LNCAP (cell line): ENCODE measurements around the gene PCSK5.

Experiments used
- CTCF ChIP-seq: fragments of 450-650 bp; IDR thresholded peaks from 2 replicates; pipeline ENCODE4 v1.5.1; 2017; ENCODE audit warnings: mild to moderate bottlenecking

PCSK5 gene

GRCh38 chr9:76302947-76303550 lies 412.6 kb downstream of the PCSK5 start:
- peak; percentile 54 for TF ChIP-seq CTCF

- TF ChIP-seq CTCF, result peak; percentile 31; the same call in 1 of the 2 replicates
Measured at GRCh38 chr9:76307047-76307446, 416.6 kb downstream of the PCSK5 start.

GRCh38 chr9:76310577-76310976 lies 420.1 kb downstream of the PCSK5 start:
- no peak for TF ChIP-seq CTCF

- TF ChIP-seq CTCF, result no peak
Measured at GRCh38 chr9:76310991-76311390, 420.5 kb downstream of the PCSK5 start.

- TF ChIP-seq CTCF, result no peak
Measured at GRCh38 chr9:76311537-76311936, 421.1 kb downstream of the PCSK5 start.

GRCh38 chr9:76313771-76314170 lies 423.3 kb downstream of the PCSK5 start:
- no peak for TF ChIP-seq CTCF

GRCh38 chr9:76314321-76314720 lies 423.8 kb downstream of the PCSK5 start:
- TF ChIP-seq CTCF, result no peak

GRCh38 chr9:76316069-76316468 lies 425.6 kb downstream of the PCSK5 start:
- TF ChIP-seq CTCF, result no peak
